ENCODE measurements around the gene SERPINB6. TPM values are rescaled to one million over a fixed set of nuclear protein-coding genes. Genes with fewer than 3 reads are reported as not detected.

Gene SERPINB6
- polyA plus RNA-seq, 1 of the 3 experiments (the other 2 are of a cell fraction): 102 TPM

DNA sequence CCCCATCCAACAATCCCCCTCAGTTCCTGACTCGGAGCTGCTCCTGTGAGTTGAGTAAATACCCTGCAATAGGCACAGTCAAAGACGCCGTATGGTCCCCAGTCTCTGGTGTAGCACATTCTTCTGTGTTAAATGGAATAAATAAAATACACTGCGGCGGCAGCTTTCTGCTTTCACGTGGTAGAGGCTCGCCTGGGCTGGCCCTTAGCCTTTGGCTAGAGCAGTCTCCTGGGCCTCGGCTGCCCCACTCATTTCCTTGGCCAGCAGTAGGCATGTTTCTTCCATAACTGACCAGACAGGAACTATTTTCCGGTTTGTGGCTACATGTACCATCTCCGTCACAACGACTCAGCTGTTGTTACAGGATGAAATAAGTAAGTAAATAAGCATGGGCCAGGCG is 20.7 kb downstream of the SERPINB6 start (continued):
- no peak for TF ChIP-seq REST (IDR thresholded peaks at IDR 0.05; ENCODE audit: low read depth, low read length)
- TF ChIP-seq RFX5 (IDR thresholded peaks at IDR 0.05; ENCODE audit: low read length): no peak
- TF ChIP-seq FOXJ3 (CRISPR knock-in tag; IDR thresholded peaks at IDR 0.05): no peak
- no peak for TF ChIP-seq EP300 (IDR thresholded peaks at IDR 0.05; ENCODE audit: borderline replicate concordance in 1 of 2, low read depth in 1 of 2, low read length in 1 of 2)
- TF ChIP-seq MXI1 (IDR thresholded peaks at IDR 0.05; ENCODE audit: low read depth, low read length): no peak

DNA sequence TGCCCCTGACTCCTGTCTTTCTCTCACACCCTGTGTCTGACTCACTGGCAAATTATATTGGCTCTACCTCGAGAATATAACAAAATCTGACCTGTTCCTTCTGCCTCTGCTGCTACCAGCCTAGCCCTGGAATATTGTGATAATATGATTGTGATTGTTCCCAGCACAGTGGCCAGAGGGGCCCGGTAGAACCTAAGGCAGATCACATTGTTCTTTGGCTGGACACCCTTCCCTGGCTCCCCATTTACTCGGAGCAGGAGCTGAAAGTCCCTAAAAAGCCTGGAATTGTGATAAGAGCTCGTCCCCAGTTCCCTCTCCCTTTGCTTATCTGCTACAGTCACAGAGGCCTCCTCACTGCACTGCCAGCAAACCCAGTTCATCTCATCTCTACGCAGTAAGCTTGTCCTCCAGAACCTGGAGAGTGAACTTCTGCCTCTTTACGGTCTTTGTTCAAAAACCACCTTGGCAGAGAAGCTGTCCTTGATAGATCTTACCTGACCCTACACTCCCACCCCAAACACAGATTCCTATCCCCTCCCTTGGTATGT is 21.8 kb downstream of the SERPINB6 start:
- Histone ChIP-seq H3K27me3 (ENCODE audit: insufficient read depth) (no peaks in the 10 kb centered on the region), H3K36me3 (replicated peaks in 1 of 2; ENCODE audit: control insufficient read depth in 1 of 2, insufficient read depth in 2 of 2, low read length in 1 of 2) (peaks cover 3 to 20% of the 10 kb centered on the region in 2 experiments), H4K20me1 (ENCODE audit: insufficient read depth) (no peaks in the 10 kb centered on the region), H3K9ac (no peak overlapping the region), H3K4me3 (ENCODE audit: low read depth in 2 of 2, low read length in 1 of 2) (no peak overlapping the region), H3F3A (replicated peaks; ENCODE audit: insufficient read depth) (peaks cover 17% of the 10 kb centered on the region), H2AFZ (ENCODE audit: low read depth) (no peak overlapping the region), H3K9me2 (no peaks in the 10 kb centered on the region), H3K27ac (ENCODE audit: low read depth in 2 of 2, low read length in 1 of 2) (no peak overlapping the region), H3K4me2 (no peak overlapping the region), H3K4me1 (ENCODE audit: control insufficient read depth in 1 of 2, insufficient read depth in 2 of 2, low read depth in 1 of 2, low read length in 1 of 2) (peaks cover 5 to 9% of the 10 kb centered on the region in 2 experiments; a peak in 2 of 4 replicates), H3K79me2 (ENCODE audit: insufficient read depth) (peaks cover 4% of the 10 kb centered on the region; the same call in 1 of the 2 replicates), H3K9me3 (no peaks in the 10 kb centered on the region)
- TF ChIP-seq GABPA (IDR thresholded peaks at IDR 0.05; ENCODE audit: low read depth) (no peak), POLR2AphosphoS5 (IDR thresholded peaks at IDR 0.05; ENCODE audit: low read depth, low read length) (no peak), TCF12 (IDR thresholded peaks at IDR 0.05) (no peak), JUND (IDR thresholded peaks at IDR 0.05) (no peak), RAD21 (IDR thresholded peaks at IDR 0.05; ENCODE audit: low read length) (no peak), FOXM1 (IDR thresholded peaks at IDR 0.05; ENCODE audit: low read depth) (no peak), MXI1 (IDR thresholded peaks at IDR 0.05; ENCODE audit: low read depth, low read length) (no peak), ELF1 (IDR thresholded peaks at IDR 0.05) (no peak), RFX5 (IDR thresholded peaks at IDR 0.05; ENCODE audit: low read length) (no peak), EP300 (IDR thresholded peaks at IDR 0.05; ENCODE audit: borderline replicate concordance in 1 of 2, low read depth in 1 of 2, low read length in 1 of 2) (no peak), YY1 (IDR thresholded peaks at IDR 0.05; ENCODE audit: low read depth) (no peak), RXRA (IDR thresholded peaks at IDR 0.05; ENCODE audit: borderline replicate concordance, low read depth) (no peak)
- TF ChIP-seq, protein P1, sequence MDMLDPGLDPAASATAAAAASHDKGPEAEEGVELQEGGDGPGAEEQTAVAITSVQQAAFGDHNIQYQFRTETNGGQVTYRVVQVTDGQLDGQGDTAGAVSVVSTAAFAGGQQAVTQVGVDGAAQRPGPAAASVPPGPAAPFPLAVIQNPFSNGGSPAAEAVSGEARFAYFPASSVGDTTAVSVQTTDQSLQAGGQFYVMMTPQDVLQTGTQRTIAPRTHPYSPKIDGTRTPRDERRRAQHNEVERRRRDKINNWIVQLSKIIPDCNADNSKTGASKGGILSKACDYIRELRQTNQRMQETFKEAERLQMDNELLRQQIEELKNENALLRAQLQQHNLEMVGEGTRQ (IDR thresholded peaks at IDR 0.05; ENCODE audit: borderline replicate concordance, low read depth, low read length): no peak
- TF ChIP-seq, protein P2, sequence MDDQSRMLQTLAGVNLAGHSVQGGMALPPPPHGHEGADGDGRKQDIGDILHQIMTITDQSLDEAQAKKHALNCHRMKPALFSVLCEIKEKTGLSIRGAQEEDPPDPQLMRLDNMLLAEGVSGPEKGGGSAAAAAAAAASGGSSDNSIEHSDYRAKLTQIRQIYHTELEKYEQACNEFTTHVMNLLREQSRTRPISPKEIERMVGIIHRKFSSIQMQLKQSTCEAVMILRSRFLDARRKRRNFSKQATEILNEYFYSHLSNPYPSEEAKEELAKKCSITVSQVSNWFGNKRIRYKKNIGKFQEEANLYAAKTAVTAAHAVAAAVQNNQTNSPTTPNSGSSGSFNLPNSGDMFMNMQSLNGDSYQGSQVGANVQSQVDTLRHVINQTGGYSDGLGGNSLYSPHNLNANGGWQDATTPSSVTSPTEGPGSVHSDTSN (IDR thresholded peaks at IDR 0.05): no peak
- ChIA-PET POLR2A (no interaction called here), CTCF (interaction anchor here (1.0 to 4.5 kb wide), 3 partner anchors 9 to 40 kb away, joined by 3 to 30 read pairs (median 4); no protein-coding TSS in a partner anchor)
- 92% methylated on average over 6 of the region's 6 CpGs for WGBS (ENCODE audit: low lambda C conversion rate)
- no peak for DNase-seq

Measured in SK-N-SH (cell line).